T-cell (primary cell): ENCODE results near the gene FAM174C. TPM values are rescaled to one million over a fixed set of nuclear protein-coding genes. Genes with fewer than 3 reads are reported as not detected.

Experiments
- ATAC-seq, 4 experiments: fragments of 200-7000 bp in 3 of 4; fragments of 150-1000 bp in 1 of 4; cut with Tn5 transposase; replicated peaks in 1 of 4; 1 replicate in 3 of 4; 2 replicates in 1 of 4; pipeline ENCODE4 v1.10.0; 2021; ENCODE audit warnings: moderate library complexity in 3 of 4, mild to moderate bottlenecking in 2 of 4, moderate number of reproducible peaks in 1 of 4
- CTCF ChIA-PET, 2 donors: fragments of 300-600 bp; sonication (Branson Sonifier 250); formaldehyde crosslinking; loops; one replicate each; lab custom pipeline; 2022; ENCODE audit warnings: antibody characterized with exemption in 2 of 2; lab: Charles Lee
- POLR2A ChIA-PET, 2 donors: fragments of 300-600 bp; sonication (Branson Sonifier 250); formaldehyde crosslinking; loops; one replicate each; lab custom pipeline; 2022; ENCODE audit warnings: antibody characterized with exemption in 2 of 2; lab: Charles Lee
- DNase-seq, 35 experiments: peaks; one replicate each; pipeline versions ENCODE4 v3.0.0 to v3.0.0-alpha.2; 2013 to 2023
- H3K27ac ChIP-seq: one replicate; pipeline ENCODE4 v1.5.1; 2013; ENCODE audit warnings: low read length
- H3K27me3 ChIP-seq, 2 experiments: replicated peaks in 1 of 2; 1 replicate in 1 of 2; 2 replicates in 1 of 2; pipeline versions ENCODE4 v1.6.1 to v1.7.0; 2013; ENCODE audit warnings: low read length in 1 of 2, mixed read lengths in 1 of 2; ENCODE audit not compliant: control insufficient read depth in 2 of 2, insufficient read depth in 2 of 2; ENCODE audit errors: extremely low read depth in 1 of 2
- H3K36me3 ChIP-seq, 2 donors: 1 replicate in 1 of 2; 2 replicates in 1 of 2; pipeline versions ENCODE4 v1.6.1 to v1.7.0; 2013; ENCODE audit warnings: low read length in 1 of 2; ENCODE audit not compliant: control insufficient read depth in 2 of 2, insufficient read depth in 1 of 2; ENCODE audit errors: extremely low read depth in 1 of 2
- H3K4me1 ChIP-seq, 2 experiments: 1 replicate in 1 of 2; 2 replicates in 1 of 2; pipeline versions ENCODE4 v1.6.1 to v1.7.0; 2013; ENCODE audit warnings: low read length in 2 of 2, mixed read lengths in 1 of 2; ENCODE audit not compliant: insufficient read depth in 2 of 2, control insufficient read depth in 1 of 2; ENCODE audit errors: extremely low read depth in 1 of 2
- H3K4me3 ChIP-seq, 2 donors: 1 replicate in 1 of 2; 2 replicates in 1 of 2; pipeline versions ENCODE4 v1.5.1 to v1.7.0; 2013; ENCODE audit warnings: mild to moderate bottlenecking in 2 of 2, low read length in 1 of 2, moderate library complexity in 1 of 2; ENCODE audit not compliant: control insufficient read depth in 1 of 2; ENCODE audit errors: extremely low read depth in 1 of 2
- H3K9me3 ChIP-seq: 2 replicates; pipeline ENCODE4 v1.7.0; 2013
- H3K27ac Mint-ChIP-seq, 2 donors: one replicate each; pipeline ENCODE4 v1.8.0; 2020 to 2021; ENCODE audit warnings: mild to moderate bottlenecking in 2 of 2, mixed read lengths in 2 of 2
- H3K27me3 Mint-ChIP-seq, 2 donors: one replicate each; pipeline ENCODE4 v1.8.0; 2021 to 2022; ENCODE audit warnings: mixed read lengths in 2 of 2
- H3K36me3 Mint-ChIP-seq: one replicate; pipeline ENCODE4 v1.8.0; 2021; ENCODE audit warnings: mixed read lengths
- H3K4me1 Mint-ChIP-seq, 3 donors: one replicate each; pipeline ENCODE4 v1.8.0; 2020 to 2022; ENCODE audit warnings: mixed read lengths in 3 of 3, mild to moderate bottlenecking in 1 of 3
- H3K4me3 Mint-ChIP-seq, 3 donors: one replicate each; pipeline ENCODE4 v1.8.0; 2020 to 2022; ENCODE audit warnings: mild to moderate bottlenecking in 3 of 3, mixed read lengths in 3 of 3, moderate library complexity in 3 of 3
- H3K9me3 Mint-ChIP-seq, 3 donors: one replicate each; pipeline ENCODE4 v1.8.0; 2020 to 2022; ENCODE audit warnings: mixed read lengths in 3 of 3
- WGBS: methylation state at CpG from one replicate; pipeline ENCODE4 v1.1.5; 2013; ENCODE audit warnings: missing lambda C conversion rate; ENCODE audit not compliant: insufficient coverage; 5-methylcytosine and 5-hydroxymethylcytosine counted together
- total RNA-seq, 35 experiments: library from RNA in 6 of 35; stranded (reverse) in 6 of 35; fragments of 120-200 nt in 1 of 35; gene quantifications; one replicate each; pipeline versions ENCODE4 v1.2.1 to v1.2.4 and lab custom pipeline; 2013 to 2026

Gene FAM174C
- total RNA-seq, 5 donors from 2014 or later (not counting 1 experiment from before 2014, with no cell fraction given), result 42.1 to 69.8 (median 60.4) TPM

GRCh38 chr19:1229056-1229923, 46.0 kb upstream of the FAM174C start:
- Mint-ChIP-seq H3K4me3 (no peak overlapping the region), H3K27me3 (no peaks in the 10 kb centered on the region), H3K4me1 (peaks cover 0 to 3% (median 0%) of the 10 kb centered on the region in 3 donors), H3K36me3 (no peaks in the 10 kb centered on the region), H3K9me3 (no peaks in the 10 kb centered on the region), H3K27ac (no peak overlapping the region)
- no peak overlapping the region for H3K4me3 ChIP-seq
- H3K36me3 ChIP-seq, result peaks cover 8 to 17% of the 10 kb centered on the region in 2 donors
- H3K4me1 ChIP-seq, result no peaks in the 10 kb centered on the region
- ATAC-seq (no peak), DNase-seq (no peak)
- WGBS, result 98% methylated on average over 145 of the region's 158 CpGs
- no peaks in the 10 kb centered on the region for H3K27me3 ChIP-seq
- ChIA-PET POLR2A (no interaction called here), CTCF (no interaction called here)
- H3K27ac ChIP-seq, result no peak overlapping the region
- no peaks in the 10 kb centered on the region for H3K9me3 ChIP-seq

- H3K27ac ChIP-seq, result no peak overlapping the region
- Mint-ChIP-seq H3K4me3 (no peak overlapping the region), H3K27ac (no peak overlapping the region), H3K27me3 (no peaks in the 10 kb centered on the region), H3K4me1 (peaks cover 0 to 3% (median 0%) of the 10 kb centered on the region in 3 donors), H3K36me3 (no peaks in the 10 kb centered on the region), H3K9me3 (no peaks in the 10 kb centered on the region)
- H3K27me3 ChIP-seq, result no peaks in the 10 kb centered on the region
- H3K4me3 ChIP-seq, result no peak overlapping the region
- DNase-seq, result no peak
- WGBS, result 96% methylated on average over 57 of the region's 61 CpGs
- H3K36me3 ChIP-seq, result peaks cover 5 to 11% of the 10 kb centered on the region in 2 donors
- no peak for ATAC-seq
- POLR2A ChIA-PET, result no interaction called here
- no peaks in the 10 kb centered on the region for H3K4me1 ChIP-seq
- CTCF ChIA-PET, result no interaction called here
- H3K9me3 ChIP-seq, result no peaks in the 10 kb centered on the region
These were observed 45.2 kb upstream of the FAM174C start for GRCh38 chr19:1229924-1230782.

GRCh38 chr19:1230783-1231489, 44.4 kb upstream of the FAM174C start:
- Histone ChIP-seq H3K27ac (no peak overlapping the region), H3K4me1 (no peaks in the 10 kb centered on the region), H3K27me3 (peaks cover 0 to 7% of the 10 kb centered on the region in 2 experiments), H3K4me3 (no peak overlapping the region), H3K36me3 (peaks cover 5 to 9% of the 10 kb centered on the region in 2 donors), H3K9me3 (no peaks in the 10 kb centered on the region)
- ChIA-PET CTCF (no interaction called here), POLR2A (no interaction called here)
- no peak overlapping the region for H3K4me3 Mint-ChIP-seq
- H3K4me1 Mint-ChIP-seq, result peaks cover 0 to 3% (median 0%) of the 10 kb centered on the region in 3 donors
- H3K27ac Mint-ChIP-seq, result no peak overlapping the region
- no peak for DNase-seq
- no peaks in the 10 kb centered on the region for H3K36me3 Mint-ChIP-seq
- no peaks in the 10 kb centered on the region for H3K9me3 Mint-ChIP-seq
- ATAC-seq, result no peak
- no peaks in the 10 kb centered on the region for H3K27me3 Mint-ChIP-seq
- WGBS, result 73% methylated on average over 5 of the region's 38 CpGs

DNA sequence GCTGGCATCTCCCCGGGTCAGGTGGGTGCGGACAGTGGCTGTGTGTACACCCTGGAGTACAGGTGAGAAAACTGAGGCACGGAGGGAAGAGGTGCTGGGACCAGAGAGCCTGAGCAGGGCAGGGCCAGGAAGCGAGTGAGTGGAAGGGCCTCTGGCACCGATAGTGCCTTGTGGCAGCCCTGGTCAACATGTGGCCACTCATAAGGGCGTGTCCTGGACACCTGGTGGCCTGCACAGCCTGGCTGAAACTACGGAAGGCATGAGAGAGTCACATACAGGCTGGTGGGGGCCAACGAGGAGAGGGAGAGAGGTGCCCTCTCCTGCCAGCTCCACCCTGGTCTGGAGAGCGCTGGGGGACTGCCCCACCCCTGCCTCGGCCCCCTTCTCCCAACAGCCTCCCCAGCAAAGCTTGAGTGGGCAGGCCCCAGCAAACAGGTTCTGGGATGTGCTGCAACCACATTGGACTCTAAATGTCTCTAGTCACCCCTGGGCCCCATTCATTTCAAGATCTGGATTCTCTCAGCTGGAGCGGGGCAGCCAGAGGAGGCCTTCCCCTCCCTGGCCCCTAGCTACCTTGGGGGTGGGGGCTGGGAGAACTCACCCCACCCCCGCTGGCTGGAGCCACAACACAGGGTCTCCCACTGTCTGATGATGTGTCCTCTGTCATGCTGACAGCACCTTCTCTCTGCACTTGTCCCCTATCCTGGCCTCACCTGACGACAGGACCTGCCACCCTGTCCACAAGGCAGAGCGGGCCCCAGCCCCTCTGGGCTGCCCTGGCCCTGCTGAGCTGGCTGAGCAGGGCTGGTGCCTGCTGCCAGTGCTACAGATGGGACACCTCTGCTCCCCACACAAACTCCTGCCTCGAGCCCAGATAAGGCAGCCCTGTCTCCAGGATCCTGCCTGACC, 43.3 kb upstream of the FAM174C start:
- H3K27me3 ChIP-seq, result peaks cover 0 to 15% of the 10 kb centered on the region in 2 experiments
- H3K4me3 ChIP-seq, result no peak overlapping the region
- peaks cover 0 to 2% of the 10 kb centered on the region in 2 donors for H3K36me3 ChIP-seq
- Mint-ChIP-seq H3K4me3 (no peak overlapping the region), H3K4me1 (peaks cover 0 to 3% (median 0%) of the 10 kb centered on the region in 3 donors), H3K36me3 (no peaks in the 10 kb centered on the region), H3K27ac (peak overlapping the region in 1 of 2 donors; percentile 69), H3K9me3 (no peaks in the 10 kb centered on the region), H3K27me3 (no peaks in the 10 kb centered on the region)
- peaks cover 0 to 5% of the 10 kb centered on the region in 2 experiments for H3K4me1 ChIP-seq
- DNase-seq (no peak), ATAC-seq (no peak)
- WGBS, result 84% methylated on average over 13 of the region's 15 CpGs
- H3K9me3 ChIP-seq, result no peaks in the 10 kb centered on the region
- POLR2A ChIA-PET, result interaction anchor here in 1 of 2 donors (0.6 kb wide), 1 partner anchor 44 kb away, joined by 3 read pairs; no protein-coding TSS in a partner anchor
- no peak overlapping the region for H3K27ac ChIP-seq
- CTCF ChIA-PET, result no interaction called here

- H3K27me3 Mint-ChIP-seq, result no peaks in the 10 kb centered on the region
- CTCF ChIA-PET, result no interaction called here
- peak overlapping the region in 1 of 2 donors; percentile 69 for H3K27ac Mint-ChIP-seq
- H3K4me3 Mint-ChIP-seq, result no peak overlapping the region
- Histone ChIP-seq H3K4me3 (no peak overlapping the region), H3K27me3 (peaks cover 0 to 20% of the 10 kb centered on the region in 2 experiments), H3K27ac (no peak overlapping the region), H3K4me1 (peaks cover 0 to 10% of the 10 kb centered on the region in 2 experiments), H3K36me3 (no peaks in the 10 kb centered on the region), H3K9me3 (no peaks in the 10 kb centered on the region)
- no peaks in the 10 kb centered on the region for H3K9me3 Mint-ChIP-seq
- 43% methylated on average over 7 of the region's 15 CpGs for WGBS
- POLR2A ChIA-PET, result no interaction called here
- H3K36me3 Mint-ChIP-seq, result no peaks in the 10 kb centered on the region
- H3K4me1 Mint-ChIP-seq, result peaks cover 0 to 3% (median 0%) of the 10 kb centered on the region in 3 donors
- DNase-seq (no peak), ATAC-seq (no peak)
These were observed 42.7 kb upstream of the FAM174C start for GRCh38 chr19:1232652-1233072.
